Esophagus squamous epithelium (tissue), 4 donors: ENCODE measurements around the gene PLAAT4.

Experiments used
- POLR2A ChIP-seq, 4 donors: fragments of 450-650 bp; IDR thresholded peaks; one replicate each; pipeline ENCODE4 v1.6.1; 2017; ENCODE audit warnings: antibody characterized with exemption in 4 of 4, mild to moderate bottlenecking in 4 of 4, moderate library complexity in 3 of 4
- TF ChIP-seq, protein P1 (sequence below), 6 experiments: fragments of 450-650 bp in 4 of 6; fragments of 200-600 bp in 2 of 6; sonication (generic) in 2 of 6; IDR thresholded peaks; one replicate each; pipeline ENCODE4 v1.5.1; 2016 to 2019; ENCODE audit warnings: antibody characterized with exemption in 6 of 6, mild to moderate bottlenecking in 4 of 6, moderate library complexity in 4 of 6

DNA sequence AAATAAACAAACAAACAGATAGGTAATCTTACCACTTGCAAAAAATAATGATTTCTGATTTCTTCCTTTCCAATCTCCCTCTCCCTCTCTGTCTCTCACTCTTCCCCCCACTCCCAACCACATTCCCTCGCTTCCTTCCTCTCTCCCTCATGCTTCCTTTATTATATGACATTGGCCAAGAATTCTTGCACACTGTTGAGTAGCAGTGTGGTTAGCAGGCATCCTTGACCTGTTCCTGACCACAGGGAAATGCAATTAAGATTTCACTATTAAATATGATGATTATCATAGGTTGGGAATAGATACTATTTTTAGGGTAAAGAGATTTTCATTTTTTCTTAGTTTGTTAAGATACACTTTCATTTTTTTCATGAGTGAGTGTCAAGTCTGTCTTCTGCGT is 14.7 kb upstream of the PLAAT4 start:
- no peak for TF ChIP-seq POLR2A (IDR thresholded peaks at IDR 0.05)
- TF ChIP-seq, protein P1, sequence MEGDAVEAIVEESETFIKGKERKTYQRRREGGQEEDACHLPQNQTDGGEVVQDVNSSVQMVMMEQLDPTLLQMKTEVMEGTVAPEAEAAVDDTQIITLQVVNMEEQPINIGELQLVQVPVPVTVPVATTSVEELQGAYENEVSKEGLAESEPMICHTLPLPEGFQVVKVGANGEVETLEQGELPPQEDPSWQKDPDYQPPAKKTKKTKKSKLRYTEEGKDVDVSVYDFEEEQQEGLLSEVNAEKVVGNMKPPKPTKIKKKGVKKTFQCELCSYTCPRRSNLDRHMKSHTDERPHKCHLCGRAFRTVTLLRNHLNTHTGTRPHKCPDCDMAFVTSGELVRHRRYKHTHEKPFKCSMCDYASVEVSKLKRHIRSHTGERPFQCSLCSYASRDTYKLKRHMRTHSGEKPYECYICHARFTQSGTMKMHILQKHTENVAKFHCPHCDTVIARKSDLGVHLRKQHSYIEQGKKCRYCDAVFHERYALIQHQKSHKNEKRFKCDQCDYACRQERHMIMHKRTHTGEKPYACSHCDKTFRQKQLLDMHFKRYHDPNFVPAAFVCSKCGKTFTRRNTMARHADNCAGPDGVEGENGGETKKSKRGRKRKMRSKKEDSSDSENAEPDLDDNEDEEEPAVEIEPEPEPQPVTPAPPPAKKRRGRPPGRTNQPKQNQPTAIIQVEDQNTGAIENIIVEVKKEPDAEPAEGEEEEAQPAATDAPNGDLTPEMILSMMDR (IDR thresholded peaks at IDR 0.05): no peak
